H1 (cell line): ENCODE measurements around the gene SLC43A1. TPM values are rescaled to one million over a fixed set of nuclear protein-coding genes. Genes with fewer than 3 reads are reported as not detected.

Experiments
- BRCA1 ChIP-seq: IDR thresholded peaks from 2 replicates; pipeline ENCODE4 v1.6.1; 2012; ENCODE audit warnings: low read depth, low read length, improper control_type of control experiment
- CBX5 ChIP-seq: fragments of 300-800, 300-1000 bp; sonication (generic); IDR thresholded peaks from 2 replicates; pipeline ENCODE4 v1.7.1; 2016; ENCODE audit warnings: antibody characterized with exemption, low read length, low read depth
- CBX8 ChIP-seq: fragments of 300-800, 300-1000 bp; sonication (generic); IDR thresholded peaks from 2 replicates; pipeline ENCODE4 v1.7.1; 2016; ENCODE audit warnings: low read depth, low read length, borderline replicate concordance
- CHD2 ChIP-seq: IDR thresholded peaks from 2 replicates; pipeline ENCODE4 v1.6.1; 2012; ENCODE audit warnings: low read length, improper control_type of control experiment
- CTCF ChIP-seq, 3 experiments: IDR thresholded peaks; 1 replicate in 2 of 3; 2 replicates in 1 of 3; pipeline versions ENCODE4 v1.5.1 to v1.6.1; 2011; ENCODE audit warnings: low read length in 3 of 3, mild to moderate bottlenecking in 3 of 3, inconsistent platforms in 2 of 3, low read depth in 1 of 3, moderate library complexity in 1 of 3; ENCODE audit not compliant: insufficient read depth in 1 of 3; ENCODE audit errors: control extremely low read depth in 1 of 3
- E2F6 ChIP-seq: IDR thresholded peaks from 2 replicates; pipeline ENCODE4 v1.6.1; 2012; ENCODE audit warnings: inconsistent platforms
- EP300 ChIP-seq, 2 experiments: IDR thresholded peaks; 1 replicate in 1 of 2; 2 replicates in 1 of 2; pipeline ENCODE4 v1.6.1; 2011 to 2012; ENCODE audit warnings: low read depth in 2 of 2, low read length in 2 of 2, mild to moderate bottlenecking in 2 of 2, borderline replicate concordance in 1 of 2, inconsistent platforms in 1 of 2, moderate library complexity in 1 of 2
- HDAC6 ChIP-seq: IDR thresholded peaks from one replicate; pipeline ENCODE4 v1.7.1; 2012; ENCODE audit warnings: low read depth, mild to moderate bottlenecking, inconsistent platforms, low read length, moderate library complexity
- KDM1A ChIP-seq: fragments of 200-600, 300-600 bp; sonication (generic); IDR thresholded peaks from 2 replicates; pipeline ENCODE4 v1.7.1; 2016; ENCODE audit warnings: mild to moderate bottlenecking, low read length, borderline replicate concordance
- MAX ChIP-seq: IDR thresholded peaks from 2 replicates; pipeline ENCODE4 v1.6.1; 2012; ENCODE audit warnings: inconsistent platforms
- RXRA ChIP-seq: IDR thresholded peaks from 2 replicates; pipeline ENCODE4 v1.6.1; 2011; ENCODE audit warnings: low read depth, mild to moderate bottlenecking, low read length, moderate library complexity; ENCODE audit not compliant: insufficient read depth
- SIX5 ChIP-seq: IDR thresholded peaks from 2 replicates; pipeline ENCODE4 v1.6.1; 2011; ENCODE audit warnings: mild to moderate bottlenecking, low read depth, low read length
- SP4 ChIP-seq: IDR thresholded peaks from 2 replicates; pipeline ENCODE4 v1.6.1; 2012; ENCODE audit warnings: low read length, inconsistent platforms
- SRF ChIP-seq: IDR thresholded peaks from 2 replicates; pipeline ENCODE4 v1.6.1; 2011; ENCODE audit warnings: mild to moderate bottlenecking, low read depth, low read length, moderate library complexity
- SUZ12 ChIP-seq: fragments of 200-600 bp; sonication (generic); IDR thresholded peaks from 2 replicates; pipeline ENCODE4 v1.6.1; 2012; ENCODE audit warnings: mild to moderate bottlenecking, inconsistent platforms, low read length, moderate library complexity, mixed read lengths
- TBP ChIP-seq: IDR thresholded peaks from 2 replicates; pipeline ENCODE4 v1.6.1; 2011; ENCODE audit warnings: low read depth, low read length, improper control_type of control experiment
- TCF12 ChIP-seq: IDR thresholded peaks from 2 replicates; pipeline ENCODE4 v1.6.1; 2011; ENCODE audit warnings: low read depth, mild to moderate bottlenecking, low read length
- USF2 ChIP-seq: IDR thresholded peaks from 2 replicates; pipeline ENCODE4 v1.6.1; 2011; ENCODE audit warnings: low read length, improper control_type of control experiment
- polyA plus RNA-seq, 7 experiments: library from polyadenylated mRNA; depleted of rRNA in 3 of 7; stranded (reverse) in 5 of 7; unstranded in 2 of 7; fragments of >200 nt in 5 of 7; fragments of 200-250 nt in 2 of 7; gene quantifications; 1 replicate in 5 of 7; 2 replicates in 1 of 7; 4 replicates in 1 of 7; pipeline versions ENCODE4 v1.2.1 to v1.2.3, GENCODE V29; 2011 to 2013; ENCODE audit warnings: missing spikeins in 2 of 7, mixed read lengths in 2 of 7
- total RNA-seq: library from RNA; stranded (reverse); fragmentation: NEBNext Ultra II Directional; extraction: Animal tissue kit (Norgen Biotek cat#: 25700); gene quantifications from 2 replicates; pipeline ENCODE4 v1.2.1, GENCODE V29; 2021

SLC43A1 gene
- total and polyA plus RNA-seq, 2 of the 8 experiments (the other 6 are each of a cell fraction or from before 2014, with no cell fraction given): 34.5 to 58.0 TPM

- TF ChIP-seq RXRA (no peak), TCF12 (peak; percentile 93; the same call in 1 of the 2 replicates), TBP (0 out of 2 replicates have a peak, but pooled peaks have one; percentile 23), CHD2 (peak; percentile 66; the same call in 1 of the 2 replicates), MAX (peak; percentile 90), CTCF (IDR thresholded peaks at IDR 0.05; ENCODE audit: control extremely low read depth in 1 of 3, insufficient read depth in 1 of 3, low read depth in 1 of 3, low read length in 3 of 3) (peak; percentile 81 to 90 (median 87)), SIX5 (no peak), EP300 (IDR thresholded peaks at IDR 0.05; ENCODE audit: borderline replicate concordance in 1 of 2, low read depth in 2 of 2, low read length in 2 of 2) (peak in 1 of 2 experiments; percentile 81; a peak in 1 of 3 replicates), KDM1A (peak; percentile 68; the same call in 1 of the 2 replicates), BRCA1 (no peak), SUZ12 (no peak), HDAC6 (no peak), E2F6 (peak; percentile 44; the same call in 1 of the 2 replicates), CBX8 (no peak), SP4 (peak; percentile 44; the same call in 1 of the 2 replicates), SRF (no peak), USF2 (peak; percentile 35; the same call in 1 of the 2 replicates), CBX5 (no peak)
These were observed 21.7 kb downstream of the SLC43A1 start (continued) for GRCh38 chr11:57493507-57494503.
